ENCODE results near the gene FRRS1L. TPM values are rescaled to one million over a fixed set of nuclear protein-coding genes. Genes with fewer than 3 reads are reported as not detected.

The FRRS1L gene
- total RNA-seq, 1 experiment from 2014 or later = 1.0 TPM

GRCh38 chr9:109159583-109159982, 7.5 kb downstream of the FRRS1L start:
- Mint-ChIP-seq H3K9me3 (peaks cover 7% of the 10 kb centered on the region), H3K36me3 (no peaks in the 10 kb centered on the region; the same call in 1 of the 2 replicates), H3K4me3 (no peak overlapping the region), H3K27ac (no peak overlapping the region), H3K4me1 (no peaks in the 10 kb centered on the region), H3K27me3 (ENCODE audit: low read depth) (peaks cover 5% of the 10 kb centered on the region)
- DNase-seq (ENCODE audit: low spot score) = no peak
- ATAC-seq = no peak
- POLR2A ChIA-PET = no interaction called here
- CTCF ChIA-PET = no interaction called here
- TF ChIP-seq ZNF416 (CRISPR knock-in tag; IDR thresholded peaks at IDR 0.05) (no peak), ZNF532 (CRISPR knock-in tag; IDR thresholded peaks at IDR 0.05; ENCODE audit: borderline replicate concordance) (no peak), GRHL2 (CRISPR knock-in tag; IDR thresholded peaks at IDR 0.05; ENCODE audit: insufficient replicate concordance, severe bottlenecking) (no peak), IRF1 (CRISPR knock-in tag; IDR thresholded peaks at IDR 0.05) (no peak), MYBL2 (CRISPR knock-in tag; IDR thresholded peaks at IDR 0.05) (no peak), MAX (CRISPR knock-in tag; IDR thresholded peaks at IDR 0.05) (no peak)

GRCh38 chr9:109158651-109159050, 8.4 kb downstream of the FRRS1L start:
- POLR2A ChIA-PET = no interaction called here
- DNase-seq (ENCODE audit: low spot score) = no peak
- peaks cover 5% of the 10 kb centered on the region; the same call in 1 of the 2 replicates for H3K27me3 Mint-ChIP-seq (ENCODE audit: low read depth)
- H3K4me3 Mint-ChIP-seq = no peak overlapping the region
- H3K4me1 Mint-ChIP-seq = no peaks in the 10 kb centered on the region
- H3K36me3 Mint-ChIP-seq = peaks cover 7% of the 10 kb centered on the region
- peaks cover 16% of the 10 kb centered on the region for H3K9me3 Mint-ChIP-seq
- no peak overlapping the region for H3K27ac Mint-ChIP-seq
- no peak for TF ChIP-seq ESRRA (CRISPR knock-in tag; IDR thresholded peaks at IDR 0.05; ENCODE audit: borderline replicate concordance)
- TF ChIP-seq SMAD4 (CRISPR knock-in tag; IDR thresholded peaks at IDR 0.05) = no peak
- no peak for TF ChIP-seq GRHL2 (CRISPR knock-in tag; IDR thresholded peaks at IDR 0.05; ENCODE audit: insufficient replicate concordance, severe bottlenecking)
- no peak for TF ChIP-seq MYBL2 (CRISPR knock-in tag; IDR thresholded peaks at IDR 0.05)
- TF ChIP-seq ZNF281 (CRISPR knock-in tag; IDR thresholded peaks at IDR 0.05) = no peak
- TF ChIP-seq ZNF512 (CRISPR knock-in tag; IDR thresholded peaks at IDR 0.05; ENCODE audit: borderline replicate concordance) = no peak
- TF ChIP-seq JAZF1 (CRISPR knock-in tag; IDR thresholded peaks at IDR 0.05) = no peak
- TF ChIP-seq MLX (CRISPR knock-in tag; IDR thresholded peaks at IDR 0.05) = no peak
- TF ChIP-seq HMGXB4 (CRISPR knock-in tag; IDR thresholded peaks at IDR 0.05) = no peak
- TF ChIP-seq ZNF121 (CRISPR knock-in tag; IDR thresholded peaks at IDR 0.05) = no peak
- TF ChIP-seq CBFB (CRISPR knock-in tag; IDR thresholded peaks at IDR 0.05; ENCODE audit: low read depth) = no peak
- no peak for TF ChIP-seq PREB (CRISPR knock-in tag; IDR thresholded peaks at IDR 0.05; ENCODE audit: borderline replicate concordance)
- TF ChIP-seq EMX1 (CRISPR knock-in tag; IDR thresholded peaks at IDR 0.05) = no peak
- no peak for TF ChIP-seq SOX15 (CRISPR knock-in tag; IDR thresholded peaks at IDR 0.05)
- TF ChIP-seq TP53 (CRISPR knock-in tag; IDR thresholded peaks at IDR 0.05) = no peak
- TF ChIP-seq SP1 (CRISPR knock-in tag; conservative IDR thresholded peaks at IDR 0.05) = no peak
- ATAC-seq = no peak
- CTCF ChIA-PET = no interaction called here
